Measurements from ENCODE around the gene YBX3.

Gene YBX3

DNA sequence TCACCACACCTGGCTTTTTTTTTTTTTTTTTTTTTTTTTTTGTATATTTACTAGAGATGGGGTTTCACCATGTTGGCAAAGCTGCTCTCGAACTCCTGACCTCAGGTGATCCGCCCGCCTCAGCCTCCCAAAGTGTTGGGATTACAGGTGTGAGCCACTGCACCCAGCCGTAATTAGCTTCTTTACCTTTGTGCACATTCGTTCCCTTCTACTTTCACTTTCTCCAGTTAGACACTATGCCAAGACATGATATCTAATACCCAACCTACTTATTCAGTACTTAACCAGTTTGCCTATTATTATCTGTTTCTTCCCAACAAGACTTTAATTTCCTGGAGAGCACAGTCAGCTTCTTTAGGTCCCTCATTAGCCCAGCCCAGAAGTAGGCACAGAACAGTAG lies 54.6 kb downstream of the YBX3 start:
- Histone ChIP-seq H3K4me1 (ENCODE audit: insufficient read depth, low read length) (no peaks in the 10 kb centered on the region), H3K9ac (ENCODE audit: low read length) (no peak overlapping the region), H3K27ac (ENCODE audit: low read depth, low read length) (no peak overlapping the region), H3K9me3 (ENCODE audit: low read length) (no peaks in the 10 kb centered on the region), H3K36me3 (ENCODE audit: insufficient read depth, low read length) (no peaks in the 10 kb centered on the region), H3K4me3 (ENCODE audit: low read depth in 1 of 2, low read length in 2 of 2) (no peak overlapping the region), H3K27me3 (ENCODE audit: control insufficient read depth in 1 of 2, insufficient read depth in 2 of 2, low read length in 2 of 2) (peaks cover 0 to 9% of the 10 kb centered on the region in 2 donors)

GRCh38 chr12:10667581-10667980 lies 55.5 kb downstream of the YBX3 start:
- Histone ChIP-seq H3K9ac (ENCODE audit: low read length) (no peak overlapping the region), H3K4me3 (ENCODE audit: low read depth in 1 of 2, low read length in 2 of 2) (no peak overlapping the region)

GRCh38 chr12:10664499-10664898 lies 58.6 kb downstream of the YBX3 start:
- H3K4me1 ChIP-seq (ENCODE audit: insufficient read depth, low read length): no peaks in the 10 kb centered on the region
- no peak overlapping the region for H3K9ac ChIP-seq (ENCODE audit: low read length)
- H3K4me3 ChIP-seq (ENCODE audit: low read depth in 1 of 2, low read length in 2 of 2): no peak overlapping the region
- H3K9me3 ChIP-seq (ENCODE audit: low read length): no peaks in the 10 kb centered on the region
- no peaks in the 10 kb centered on the region for H3K36me3 ChIP-seq (ENCODE audit: insufficient read depth, low read length)
- no peaks in the 10 kb centered on the region for H3K27me3 ChIP-seq (ENCODE audit: control insufficient read depth in 1 of 2, insufficient read depth in 2 of 2, low read length in 2 of 2)
- no peak overlapping the region for H3K27ac ChIP-seq (ENCODE audit: low read depth, low read length)

More at GRCh38 chr12:10667581-10667980, 55.5 kb downstream of the YBX3 start:
- H3K27me3 ChIP-seq (ENCODE audit: control insufficient read depth in 1 of 2, insufficient read depth in 2 of 2, low read length in 2 of 2): peaks cover 0 to 2% of the 10 kb centered on the region in 2 donors
- H3K36me3 ChIP-seq (ENCODE audit: insufficient read depth, low read length): no peaks in the 10 kb centered on the region
- no peaks in the 10 kb centered on the region for H3K9me3 ChIP-seq (ENCODE audit: low read length)
- H3K4me1 ChIP-seq (ENCODE audit: insufficient read depth, low read length): no peaks in the 10 kb centered on the region
- H3K27ac ChIP-seq (ENCODE audit: low read depth, low read length): no peak overlapping the region

DNA sequence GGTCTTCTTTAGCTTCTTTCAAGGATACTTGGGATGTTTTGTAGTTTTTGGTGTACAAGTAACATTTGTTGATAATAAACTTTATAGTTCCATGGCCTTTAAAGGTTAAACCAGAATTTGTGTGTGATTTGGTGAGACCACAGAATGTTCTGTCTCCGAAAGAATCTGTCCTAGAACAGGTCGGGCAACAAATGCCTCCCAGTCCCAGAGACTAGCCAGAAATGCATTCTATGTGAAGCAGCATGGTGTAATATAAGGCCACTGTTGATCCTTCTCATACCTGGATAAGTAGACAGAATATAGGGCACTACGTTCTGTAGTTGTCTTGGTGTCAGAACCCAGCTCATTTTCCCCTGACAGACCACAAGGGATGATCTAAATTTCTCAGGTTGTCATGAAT lies 59.3 kb downstream of the YBX3 start:
- Histone ChIP-seq H3K4me1 (ENCODE audit: insufficient read depth, low read length) (no peaks in the 10 kb centered on the region), H3K9me3 (ENCODE audit: low read length) (no peaks in the 10 kb centered on the region), H3K27ac (ENCODE audit: low read depth, low read length) (no peak overlapping the region), H3K36me3 (ENCODE audit: insufficient read depth, low read length) (no peaks in the 10 kb centered on the region), H3K4me3 (ENCODE audit: low read depth in 1 of 2, low read length in 2 of 2) (no peak overlapping the region), H3K27me3 (ENCODE audit: control insufficient read depth in 1 of 2, insufficient read depth in 2 of 2, low read length in 2 of 2) (no peaks in the 10 kb centered on the region), H3K9ac (ENCODE audit: low read length) (no peak overlapping the region)

GRCh38 chr12:10661338-10661737 lies 61.8 kb downstream of the YBX3 start:
- no peaks in the 10 kb centered on the region for H3K27me3 ChIP-seq (ENCODE audit: control insufficient read depth in 1 of 2, insufficient read depth in 2 of 2, low read length in 2 of 2)
- no peaks in the 10 kb centered on the region for H3K36me3 ChIP-seq (ENCODE audit: insufficient read depth, low read length)
- H3K9me3 ChIP-seq (ENCODE audit: low read length): no peaks in the 10 kb centered on the region

GRCh38 chr12:10654003-10654402 lies 69.1 kb downstream of the YBX3 start:
- Histone ChIP-seq H3K36me3 (ENCODE audit: insufficient read depth, low read length) (no peaks in the 10 kb centered on the region), H3K4me1 (ENCODE audit: insufficient read depth, low read length) (no peaks in the 10 kb centered on the region), H3K9me3 (ENCODE audit: low read length) (no peaks in the 10 kb centered on the region), H3K4me3 (ENCODE audit: low read depth in 1 of 2, low read length in 2 of 2) (no peak overlapping the region), H3K27ac (ENCODE audit: low read depth, low read length) (no peak overlapping the region), H3K27me3 (ENCODE audit: control insufficient read depth in 1 of 2, insufficient read depth in 2 of 2, low read length in 2 of 2) (no peaks in the 10 kb centered on the region), H3K9ac (ENCODE audit: low read length) (no peak overlapping the region)

More at GRCh38 chr12:10661338-10661737, 61.8 kb downstream of the YBX3 start:
- Histone ChIP-seq H3K4me3 (ENCODE audit: low read depth in 1 of 2, low read length in 2 of 2) (no peak overlapping the region), H3K27ac (ENCODE audit: low read depth, low read length) (no peak overlapping the region), H3K9ac (ENCODE audit: low read length) (no peak overlapping the region), H3K4me1 (ENCODE audit: insufficient read depth, low read length) (no peaks in the 10 kb centered on the region)

DNA sequence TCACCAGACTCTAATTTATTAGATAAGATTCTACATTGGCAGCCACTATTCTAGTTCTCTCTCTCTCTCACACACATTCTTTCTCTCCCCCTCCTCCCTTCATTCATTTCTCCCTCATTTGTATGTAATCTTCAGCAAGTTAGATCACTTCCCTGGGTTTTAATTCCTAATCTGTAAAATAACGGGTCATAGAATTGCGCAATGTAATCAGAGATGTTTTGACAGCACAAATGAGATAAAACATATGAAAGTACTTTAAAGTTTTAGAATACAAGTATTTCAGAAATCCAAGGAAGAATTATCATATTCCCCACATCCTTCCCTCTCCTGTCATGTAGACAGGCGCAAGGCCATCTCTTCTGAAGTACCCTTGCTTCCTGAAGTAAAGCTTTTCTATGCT lies 70.9 kb downstream of the YBX3 start:
- no peaks in the 10 kb centered on the region for H3K36me3 ChIP-seq (ENCODE audit: insufficient read depth, low read length)
- H3K27ac ChIP-seq (ENCODE audit: low read depth, low read length): no peak overlapping the region
- no peak overlapping the region for H3K4me3 ChIP-seq (ENCODE audit: low read depth in 1 of 2, low read length in 2 of 2)
- H3K27me3 ChIP-seq (ENCODE audit: control insufficient read depth in 1 of 2, insufficient read depth in 2 of 2, low read length in 2 of 2): no peaks in the 10 kb centered on the region
- no peaks in the 10 kb centered on the region for H3K4me1 ChIP-seq (ENCODE audit: insufficient read depth, low read length)
- H3K9me3 ChIP-seq (ENCODE audit: low read length): no peaks in the 10 kb centered on the region
- H3K9ac ChIP-seq (ENCODE audit: low read length): no peak overlapping the region
